ENCODE results near the gene SMAD3.

The SMAD3 gene

DNA sequence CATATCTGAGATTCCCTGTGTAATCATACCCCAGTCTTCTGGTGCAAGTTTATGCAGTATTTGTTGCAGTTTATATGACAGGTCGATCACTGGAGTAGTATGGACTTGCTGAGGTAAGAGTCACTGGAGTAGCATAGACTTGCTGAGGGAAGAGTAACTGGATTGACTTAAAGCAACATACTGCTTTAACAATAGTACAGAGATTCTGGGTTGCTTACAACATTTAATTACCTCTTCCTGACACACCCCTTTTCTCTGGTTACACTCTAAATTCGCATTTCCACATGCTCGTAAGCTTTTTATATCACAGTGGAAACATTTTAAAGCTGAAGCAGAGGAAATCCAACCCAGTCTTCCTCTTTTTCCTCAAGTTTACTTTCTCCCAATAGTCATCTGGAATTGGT lies 177.3 kb downstream of the SMAD3 start:
- DNase-seq (ENCODE audit: low read depth) = no peak

Measured in activated T-cell treated with anti-CD3 and anti-CD28 coated beads for 48 hours (primary cell).